Left renal pelvis (tissue), 4 donors: ENCODE data around the gene CCDC81. TPM values are rescaled to one million over a fixed set of nuclear protein-coding genes. Genes with fewer than 3 reads are reported as not detected.
"Not testable (repeated sequence)": the region's sequence is repeated elsewhere in the genome, so short reads cannot be mapped to it uniquely, and the experiment has no call there.

ENCODE experiments used
- DNase-seq, 4 donors: peaks; one replicate each; pipeline ENCODE4 v3.0.0-alpha.2; 2013; ENCODE audit warnings: low read depth in 4 of 4, low spot score in 3 of 4
- polyA plus RNA-seq, 4 donors: library from polyadenylated mRNA; unstranded; fragments of 120-200 nt; gene quantifications; one replicate each; pipeline ENCODE4 v1.2.1, GENCODE V29; 2013; ENCODE audit not compliant: insufficient read length in 4 of 4

Gene CCDC81
- polyA plus RNA-seq, 4 donors: 1.3 to 1.9 (median 1.5) TPM

GRCh38 chr11:86386283-86386682 is 11.6 kb downstream of the CCDC81 start:
- DNase-seq: no peak

GRCh38 chr11:86386746-86387145 is 12.1 kb downstream of the CCDC81 start:
- DNase-seq: no peak

- no peak for DNase-seq
Measured at GRCh38 chr11:86388198-86388597, 13.5 kb downstream of the CCDC81 start.

- no peak for DNase-seq
Measured at GRCh38 chr11:86390487-86390886, 15.8 kb downstream of the CCDC81 start.

GRCh38 chr11:86395061-86395551 is 20.4 kb downstream of the CCDC81 start:
- peak in 2 of 4 donors; percentile 22 to 32 for DNase-seq

GRCh38 chr11:86396396-86396795 is 21.7 kb downstream of the CCDC81 start:
- no peak for DNase-seq

GRCh38 chr11:86397351-86397750 is 22.7 kb downstream of the CCDC81 start:
- no peak for DNase-seq

- no peak for DNase-seq
Measured at GRCh38 chr11:86398106-86398505, 23.4 kb downstream of the CCDC81 start.

- DNase-seq: no peak
Measured at GRCh38 chr11:86403458-86403857, 28.8 kb downstream of the CCDC81 start.

GRCh38 chr11:86408845-86409244 is 34.2 kb downstream of the CCDC81 start:
- DNase-seq: no peak

GRCh38 chr11:86414032-86414431 is 39.3 kb downstream of the CCDC81 start:
- DNase-seq: no peak

GRCh38 chr11:86415026-86415425 is 40.3 kb downstream of the CCDC81 start:
- DNase-seq: peak in 2 of 4 donors; percentile 18 to 23

- DNase-seq: no peak
Measured at GRCh38 chr11:86416494-86416893, 41.8 kb downstream of the CCDC81 start.

- not testable (repeated sequence) for DNase-seq
Measured at GRCh38 chr11:86416951-86417350, 42.3 kb downstream of the CCDC81 start.

- DNase-seq: no peak
Measured at GRCh38 chr11:86418106-86418505, 43.4 kb downstream of the CCDC81 start.

GRCh38 chr11:86418513-86418912 is 43.8 kb downstream of the CCDC81 start:
- DNase-seq: no peak

- DNase-seq: no peak
Measured at GRCh38 chr11:86418917-86419316, 44.2 kb downstream of the CCDC81 start.

GRCh38 chr11:86421946-86422345 is 47.3 kb downstream of the CCDC81 start:
- DNase-seq: no peak

- DNase-seq: no peak
Measured at GRCh38 chr11:86422371-86422770, 47.7 kb downstream of the CCDC81 start.

GRCh38 chr11:86423488-86423887 is 48.8 kb downstream of the CCDC81 start:
- DNase-seq: not testable (repeated sequence)

- DNase-seq: no peak
Measured at GRCh38 chr11:86427441-86427840, 52.8 kb downstream of the CCDC81 start.

- no peak for DNase-seq
Measured at GRCh38 chr11:86431258-86431657, 56.6 kb downstream of the CCDC81 start.
